ACC112 (cell line): Measurements from ENCODE around the gene MYRF.
A peak's percentile ranks its signal among the peaks of the same experiment; 100 is the strongest.

Experiments
- H2AFZ ChIP-seq: fragments of 200-600 bp; sonication (generic); one replicate; pipeline ENCODE4 v1.6.0; 2017; ENCODE audit warnings: antibody characterized with exemption, low read length; ENCODE audit not compliant: unreplicated experiment
- H3K27ac ChIP-seq: fragments of 200-600 bp; sonication (generic); 2 replicates; pipeline ENCODE4 v1.5.1; 2014; ENCODE audit warnings: low read depth, mild to moderate bottlenecking, antibody characterized with exemption, low read length, moderate library complexity
- H3K27me3 ChIP-seq: fragments of 200-600 bp; sonication (generic); 2 replicates; pipeline ENCODE4 v1.6.1; 2014; ENCODE audit warnings: mild to moderate bottlenecking, antibody characterized with exemption, low read length, moderate library complexity, mixed read lengths; ENCODE audit not compliant: insufficient read depth
- H3K36me3 ChIP-seq: fragments of 200-600 bp; sonication (generic); 2 replicates; pipeline ENCODE4 v1.6.1; 2016; ENCODE audit warnings: mild to moderate bottlenecking, antibody characterized with exemption, low read length, moderate library complexity, mixed read lengths; ENCODE audit not compliant: insufficient read depth
- H3K4me1 ChIP-seq: fragments of 200-600 bp; sonication (generic); one replicate; pipeline ENCODE4 v1.6.1; 2016; ENCODE audit warnings: low read length, mixed read lengths; ENCODE audit not compliant: insufficient read depth, unreplicated experiment, control insufficient read depth
- H3K4me3 ChIP-seq: fragments of 200-600 bp; sonication (generic); 2 replicates; pipeline ENCODE4 v1.5.1; 2014; ENCODE audit warnings: mild to moderate bottlenecking, low read depth, low read length
- H3K79me2 ChIP-seq: fragments of 200-600 bp; sonication (generic); one replicate; pipeline ENCODE4 v1.6.0; 2016; ENCODE audit warnings: low read length; ENCODE audit not compliant: control insufficient read depth, unreplicated experiment, insufficient read depth

Gene MYRF

GRCh38 chr11:61787928-61788491 lies 35.6 kb downstream of the MYRF start:
- Histone ChIP-seq H3K27ac (no peak overlapping the region), H3K36me3 (peaks cover 6% of the 10 kb centered on the region; the same call in 1 of the 2 replicates)

GRCh38 chr11:61791737-61792309 lies 39.4 kb downstream of the MYRF start:
- Histone ChIP-seq H3K79me2 (peaks cover 56% of the 10 kb centered on the region), H3K27me3 (no peaks in the 10 kb centered on the region), H2AFZ (peak overlapping the region; percentile 48), H3K27ac (peak overlapping the region; percentile 91), H3K36me3 (peaks cover 6% of the 10 kb centered on the region; the same call in 1 of the 2 replicates), H3K4me3 (peak overlapping the region; percentile 89), H3K4me1 (peaks cover 7% of the 10 kb centered on the region)

More at GRCh38 chr11:61787928-61788491, 35.6 kb downstream of the MYRF start:
- Histone ChIP-seq H3K27me3 (no peaks in the 10 kb centered on the region), H2AFZ (no peak overlapping the region), H3K4me3 (no peak overlapping the region), H3K79me2 (peaks cover 20% of the 10 kb centered on the region), H3K4me1 (no peaks in the 10 kb centered on the region)

GRCh38 chr11:61792310-61793082 lies 40.1 kb downstream of the MYRF start, which contains the start of the genes FEN1 and TMEM258:
TSS of gene FEN1 (plus strand) at chr11:61792911. CDS start at chr11:61795362, 2,451 bp downstream.
TSS of gene TMEM258 (minus strand) at chr11:61792599. CDS start at chr11:61792558, 41 bp downstream.
- peak within 1 kb of the TSS; percentile 71 for H2AFZ ChIP-seq
- H3K4me1 ChIP-seq: peaks cover 7% of the 10 kb centered on the region
- H3K27me3 ChIP-seq: no peaks in the 10 kb centered on the region
- H3K36me3 ChIP-seq: peaks cover 6% of the 10 kb centered on the region; the same call in 1 of the 2 replicates
- peak within 1 kb of the TSS; percentile 91 for H3K27ac ChIP-seq
- H3K4me3 ChIP-seq: peak within 1 kb of the TSS; percentile 89
- peaks cover 62% of the 10 kb centered on the region for H3K79me2 ChIP-seq

GRCh38 chr11:61793083-61793828 lies 40.8 kb downstream of the MYRF start:
- Histone ChIP-seq H3K4me1 (peaks cover 7% of the 10 kb centered on the region), H3K36me3 (peaks cover 6% of the 10 kb centered on the region; the same call in 1 of the 2 replicates), H2AFZ (peak overlapping the region; percentile 71), H3K4me3 (peak overlapping the region; percentile 89), H3K79me2 (peaks cover 66% of the 10 kb centered on the region), H3K27me3 (no peaks in the 10 kb centered on the region), H3K27ac (peak overlapping the region; percentile 91)

GRCh38 chr11:61793829-61794204 lies 41.4 kb downstream of the MYRF start:
- Histone ChIP-seq H3K4me1 (peaks cover 7% of the 10 kb centered on the region), H3K27me3 (no peaks in the 10 kb centered on the region), H3K4me3 (peak overlapping the region; percentile 89), H3K36me3 (peaks cover 6% of the 10 kb centered on the region; the same call in 1 of the 2 replicates), H2AFZ (no peak overlapping the region), H3K79me2 (peaks cover 71% of the 10 kb centered on the region), H3K27ac (peak overlapping the region; percentile 91)

GRCh38 chr11:61794579-61794978 lies 42.1 kb downstream of the MYRF start:
- peak overlapping the region; percentile 48; the same call in 1 of the 2 replicates for H3K4me3 ChIP-seq
- H3K79me2 ChIP-seq: peaks cover 75% of the 10 kb centered on the region

GRCh38 chr11:61795459-61795858 lies 43.0 kb downstream of the MYRF start:
- Histone ChIP-seq H3K27ac (no peak overlapping the region), H3K4me1 (peaks cover 13% of the 10 kb centered on the region), H2AFZ (no peak overlapping the region), H3K4me3 (no peak overlapping the region), H3K36me3 (no peaks in the 10 kb centered on the region; the same call in 1 of the 2 replicates), H3K27me3 (no peaks in the 10 kb centered on the region), H3K79me2 (peaks cover 72% of the 10 kb centered on the region)

More at GRCh38 chr11:61794579-61794978, 42.1 kb downstream of the MYRF start:
- peaks cover 1% of the 10 kb centered on the region; the same call in 1 of the 2 replicates for H3K36me3 ChIP-seq
- H2AFZ ChIP-seq: no peak overlapping the region
- peaks cover 11% of the 10 kb centered on the region for H3K4me1 ChIP-seq
- H3K27ac ChIP-seq: peak overlapping the region; percentile 2; the same call in 1 of the 2 replicates
- H3K27me3 ChIP-seq: no peaks in the 10 kb centered on the region

- Histone ChIP-seq H3K27ac (no peak overlapping the region), H3K4me3 (no peak overlapping the region), H3K4me1 (peaks cover 13% of the 10 kb centered on the region), H3K36me3 (no peaks in the 10 kb centered on the region; the same call in 1 of the 2 replicates), H2AFZ (no peak overlapping the region), H3K79me2 (peaks cover 66% of the 10 kb centered on the region), H3K27me3 (no peaks in the 10 kb centered on the region)
These were observed 43.6 kb downstream of the MYRF start for GRCh38 chr11:61795876-61796526.

- Histone ChIP-seq H2AFZ (no peak overlapping the region), H3K27ac (peak overlapping the region; percentile 2; the same call in 1 of the 2 replicates), H3K27me3 (no peaks in the 10 kb centered on the region), H3K4me1 (peaks cover 13% of the 10 kb centered on the region), H3K79me2 (peaks cover 58% of the 10 kb centered on the region), H3K36me3 (no peaks in the 10 kb centered on the region; the same call in 1 of the 2 replicates), H3K4me3 (no peak overlapping the region)
These were observed 45.0 kb downstream of the MYRF start for GRCh38 chr11:61797263-61797944.
